Astrocyte (in vitro differentiated cells and primary cell): Measurements from ENCODE around the gene HMG20B.

Source experiments
- CTCF ChIP-seq: IDR thresholded peaks from 2 replicates; pipeline ENCODE4 v1.5.1; 2011; ENCODE audit warnings: low read depth, mild to moderate bottlenecking, inconsistent platforms, low read length, moderate library complexity; ENCODE audit not compliant: insufficient read depth
- EZH2 ChIP-seq: IDR thresholded peaks from 2 replicates; pipeline ENCODE4 v1.6.1; 2012; ENCODE audit warnings: mild to moderate bottlenecking, low read length, inconsistent platforms; ENCODE audit not compliant: insufficient read depth

GRCh38 chr19:3524078-3524842 is 48.5 kb upstream of the HMG20B start:
- no peak for TF ChIP-seq CTCF
- no peak for TF ChIP-seq EZH2
